Head of caudate nucleus (tissue), 42 donors: ENCODE results near the gene PCDHGC5.

Experiments used
- DNase-seq, 42 donors: peaks; one replicate each; pipeline versions ENCODE4 v3.0.0 to v3.0.0-alpha.2; 2020 to 2021; ENCODE audit warnings: mixed read lengths in 7 of 42
- intact Hi-C: fragments of 100-400 bp; cut with DNase I; formaldehyde crosslinking; loops from one replicate; pipeline ENCODE4 v1.15.0; 2022

PCDHGC5 gene

DNA sequence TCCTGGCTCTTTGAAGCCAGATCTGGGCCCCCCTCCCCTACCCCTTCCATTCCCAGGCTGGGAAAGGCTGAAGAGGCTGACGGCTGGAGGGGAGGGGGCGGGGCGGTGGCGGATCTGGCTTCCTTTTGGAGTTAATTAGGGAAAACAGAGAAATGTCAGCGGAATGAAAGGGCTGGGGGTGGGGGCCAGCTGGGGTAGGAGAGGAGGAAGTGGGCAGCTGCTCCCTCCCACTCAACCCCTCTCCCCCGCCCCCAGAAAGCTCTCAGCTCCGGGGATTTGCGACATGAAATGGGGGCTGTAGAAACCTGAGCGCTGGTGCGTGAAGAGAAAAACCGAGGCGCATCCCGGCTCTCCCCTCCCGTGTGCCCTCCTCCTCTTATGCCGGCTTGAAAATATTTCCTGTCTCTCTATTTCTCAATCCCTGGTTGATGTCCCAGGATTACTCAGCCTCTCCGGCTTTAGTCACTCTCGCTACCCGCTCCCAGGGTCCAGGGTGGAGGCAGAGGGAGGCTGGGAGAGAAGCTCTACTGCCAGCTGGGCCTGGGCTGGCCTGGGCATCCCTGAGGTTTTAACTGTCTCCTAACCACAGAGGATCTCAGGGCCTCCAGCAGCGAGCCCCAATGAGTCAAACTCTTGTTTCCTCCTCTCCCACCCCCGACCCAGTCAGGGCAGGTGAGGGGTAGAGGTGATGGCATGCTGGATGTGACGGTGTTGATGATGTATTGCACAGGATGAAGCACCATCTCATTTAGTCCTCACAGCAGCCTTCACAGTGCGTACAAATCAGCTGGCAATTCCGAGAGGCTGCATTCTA, 20.1 kb downstream of the PCDHGC5 start:
- DNase-seq: peak in 19 of 42 donors; percentile 34 to 86 (median 47)
- intact Hi-C loops: no loop called here

DNA sequence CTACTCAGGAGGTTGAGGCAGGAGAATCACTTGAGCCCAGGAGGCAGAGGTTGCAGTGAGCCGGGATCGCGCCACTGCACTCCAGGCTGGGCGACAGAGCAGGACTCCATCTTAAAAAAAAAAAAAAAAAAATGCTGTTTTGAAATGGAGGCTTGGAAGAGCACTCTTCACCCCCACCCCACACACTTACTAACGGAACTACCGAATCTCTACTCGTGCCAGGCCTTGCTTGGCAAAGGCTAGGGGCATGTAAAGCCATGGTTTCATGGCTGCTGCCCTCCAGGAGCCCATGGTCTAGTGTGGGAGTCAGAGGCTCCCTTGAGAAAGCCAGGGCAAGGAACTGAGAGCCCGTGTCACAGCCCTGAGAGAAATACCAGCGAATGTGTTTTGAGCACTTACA, 21.3 kb downstream of the PCDHGC5 start:
- intact Hi-C loops: loop anchor here (5.0 kb wide), 1 partner anchor 33 kb away; the partner anchor contains the start of gene PCDHGC3
- peak in 1 of 42 donors; percentile 9 for DNase-seq

DNA sequence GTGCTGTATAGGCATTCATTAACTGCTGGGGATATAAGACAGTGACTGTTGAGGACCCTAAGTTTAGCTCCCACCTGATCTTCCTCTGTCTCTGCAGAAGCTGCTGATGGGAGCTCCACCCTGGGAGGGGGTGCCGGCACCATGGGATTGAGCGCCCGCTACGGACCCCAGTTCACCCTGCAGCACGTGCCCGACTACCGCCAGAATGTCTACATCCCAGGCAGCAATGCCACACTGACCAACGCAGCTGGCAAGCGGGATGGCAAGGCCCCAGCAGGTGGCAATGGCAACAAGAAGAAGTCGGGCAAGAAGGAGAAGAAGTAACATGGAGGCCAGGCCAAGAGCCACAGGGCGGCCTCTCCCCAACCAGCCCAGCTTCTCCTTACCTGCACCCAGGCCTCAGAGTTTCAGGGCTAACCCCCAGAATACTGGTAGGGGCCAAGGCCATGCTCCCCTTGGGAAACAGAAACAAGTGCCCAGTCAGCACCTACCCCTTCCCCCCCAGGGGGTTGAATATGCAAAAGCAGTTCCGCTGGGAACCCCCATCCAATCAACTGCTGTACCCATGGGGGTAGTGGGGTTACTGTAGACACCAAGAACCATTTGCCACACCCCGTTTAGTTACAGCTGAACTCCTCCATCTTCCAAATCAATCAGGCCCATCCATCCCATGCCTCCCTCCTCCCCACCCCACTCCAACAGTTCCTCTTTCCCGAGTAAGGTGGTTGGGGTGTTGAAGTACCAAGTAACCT, 22.1 kb downstream of the PCDHGC5 start:
- peak in 2 of 42 donors; percentile 8 to 29 for DNase-seq
- intact Hi-C loops: loop anchor here (5.0 kb wide), 1 partner anchor 34 kb away; the partner anchor contains the start of gene PCDHGC3

DNA sequence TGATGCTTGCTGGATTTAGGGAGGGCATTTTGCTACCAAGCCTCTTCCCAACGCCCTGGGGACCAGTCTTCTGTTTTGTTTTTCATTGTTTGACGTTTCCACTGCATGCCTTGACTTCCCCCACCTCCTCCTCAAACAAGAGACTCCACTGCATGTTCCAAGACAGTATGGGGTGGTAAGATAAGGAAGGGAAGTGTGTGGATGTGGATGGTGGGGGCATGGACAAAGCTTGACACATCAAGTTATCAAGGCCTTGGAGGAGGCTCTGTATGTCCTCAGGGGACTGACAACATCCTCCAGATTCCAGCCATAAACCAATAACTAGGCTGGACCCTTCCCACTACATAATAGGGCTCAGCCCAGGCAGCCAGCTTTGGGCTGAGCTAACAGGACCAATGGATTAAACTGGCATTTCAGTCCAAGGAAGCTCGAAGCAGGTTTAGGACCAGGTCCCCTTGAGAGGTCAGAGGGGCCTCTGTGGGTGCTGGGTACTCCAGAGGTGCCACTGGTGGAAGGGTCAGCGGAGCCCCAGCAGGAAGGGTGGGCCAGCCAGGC, 23.0 kb downstream of the PCDHGC5 start:
- intact Hi-C loops: loop anchor here (5.0 kb wide), 1 partner anchor 35 kb away; the partner anchor contains the start of gene PCDHGC3
- DNase-seq: no peak

DNA sequence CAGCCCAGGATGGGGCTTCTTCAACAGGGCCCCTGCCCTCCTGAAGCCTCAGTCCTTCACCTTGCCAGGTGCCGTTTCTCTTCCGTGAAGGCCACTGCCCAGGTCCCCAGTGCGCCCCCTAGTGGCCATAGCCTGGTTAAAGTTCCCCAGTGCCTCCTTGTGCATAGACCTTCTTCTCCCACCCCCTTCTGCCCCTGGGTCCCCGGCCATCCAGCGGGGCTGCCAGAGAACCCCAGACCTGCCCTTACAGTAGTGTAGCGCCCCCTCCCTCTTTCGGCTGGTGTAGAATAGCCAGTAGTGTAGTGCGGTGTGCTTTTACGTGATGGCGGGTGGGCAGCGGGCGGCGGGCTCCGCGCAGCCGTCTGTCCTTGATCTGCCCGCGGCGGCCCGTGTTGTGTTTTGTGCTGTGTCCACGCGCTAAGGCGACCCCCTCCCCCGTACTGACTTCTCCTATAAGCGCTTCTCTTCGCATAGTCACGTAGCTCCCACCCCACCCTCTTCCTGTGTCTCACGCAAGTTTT, 23.6 kb downstream of the PCDHGC5 start:
- intact Hi-C loops: loop anchor here (5.0 kb wide), 1 partner anchor 35 kb away; the partner anchor contains the start of gene PCDHGC3

DNA sequence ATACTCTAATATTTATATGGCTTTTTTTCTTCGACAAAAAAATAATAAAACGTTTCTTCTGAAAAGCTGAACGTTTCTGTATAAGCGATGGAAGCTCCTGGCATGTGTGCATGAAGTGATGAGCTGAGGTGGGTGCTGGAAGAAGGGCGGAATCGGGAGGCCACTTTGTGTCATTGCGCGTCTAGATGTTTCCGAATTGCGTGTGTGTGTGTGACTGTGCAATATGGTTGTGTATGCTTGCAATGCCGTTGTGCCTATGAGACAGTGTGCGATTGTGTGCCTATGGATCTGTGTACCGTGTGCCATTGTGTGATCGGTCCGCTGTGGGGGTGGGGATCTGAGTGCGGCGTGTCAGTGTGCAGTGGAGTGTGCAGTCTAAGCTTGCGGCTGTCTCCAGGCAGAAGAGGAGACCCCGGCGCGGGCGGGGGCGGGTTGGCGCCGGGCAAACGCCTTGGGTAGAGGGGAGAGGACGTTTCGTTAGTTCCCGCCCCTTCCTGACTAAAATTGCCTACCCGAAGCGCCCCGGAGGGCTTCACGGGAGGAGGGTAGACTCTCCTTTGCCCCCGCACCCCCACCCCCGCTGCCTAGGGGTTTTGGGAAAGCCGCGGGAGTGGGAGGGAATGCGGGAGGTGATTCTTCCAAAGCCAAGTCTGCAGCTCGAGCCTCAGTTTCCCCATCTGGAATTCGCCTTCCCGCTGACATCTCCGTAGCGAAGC, 24.2 kb downstream of the PCDHGC5 start:
- intact Hi-C loops: loop anchor here (5.0 kb wide), 1 partner anchor 36 kb away; the partner anchor contains the start of gene PCDHGC3
- peak in 33 of 42 donors; percentile 38 to 76 (median 60) for DNase-seq

More for the DNA sequence above, 23.6 kb downstream of the PCDHGC5 start:
- DNase-seq: peak; percentile 69 to 93 (median 85)

DNA sequence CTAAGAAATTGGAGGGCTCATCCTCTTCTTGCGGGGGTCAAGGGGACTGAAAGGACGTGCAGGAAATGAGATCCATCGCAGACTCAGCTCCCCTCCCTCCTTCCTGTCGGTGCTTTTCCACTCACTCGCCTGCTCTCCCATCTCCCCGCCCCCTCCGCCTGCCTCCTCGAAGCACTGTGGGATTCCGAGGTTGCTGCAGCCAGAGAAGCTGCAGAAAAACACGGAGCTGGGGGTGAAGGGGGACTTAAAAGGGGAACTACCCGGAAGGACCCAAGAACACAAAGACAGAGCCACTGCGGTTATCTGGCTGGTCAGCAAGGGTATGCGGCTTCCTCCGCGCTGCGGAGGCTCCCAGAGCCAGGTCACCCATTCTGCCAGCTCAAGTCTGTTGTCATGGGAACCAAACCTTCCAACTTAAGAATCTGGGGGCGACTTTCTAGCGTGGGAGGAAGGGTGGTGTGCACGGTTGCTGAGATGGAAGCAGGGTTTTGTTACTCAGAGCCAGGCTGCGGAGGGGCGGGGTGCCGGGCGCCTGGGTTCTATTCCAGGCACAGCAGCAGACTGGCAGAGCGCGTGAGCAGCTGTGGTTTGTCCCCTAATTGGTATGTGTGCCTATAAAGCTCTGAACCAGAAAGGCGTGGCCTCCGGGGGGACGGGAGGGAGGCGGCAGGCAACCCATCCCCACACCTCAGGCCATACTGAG, 24.9 kb downstream of the PCDHGC5 start:
- intact Hi-C loops: loop anchor here (5.0 kb wide), 1 partner anchor 36 kb away; the partner anchor contains the start of gene PCDHGC3
- DNase-seq: peak; percentile 64 to 96 (median 85)

DNA sequence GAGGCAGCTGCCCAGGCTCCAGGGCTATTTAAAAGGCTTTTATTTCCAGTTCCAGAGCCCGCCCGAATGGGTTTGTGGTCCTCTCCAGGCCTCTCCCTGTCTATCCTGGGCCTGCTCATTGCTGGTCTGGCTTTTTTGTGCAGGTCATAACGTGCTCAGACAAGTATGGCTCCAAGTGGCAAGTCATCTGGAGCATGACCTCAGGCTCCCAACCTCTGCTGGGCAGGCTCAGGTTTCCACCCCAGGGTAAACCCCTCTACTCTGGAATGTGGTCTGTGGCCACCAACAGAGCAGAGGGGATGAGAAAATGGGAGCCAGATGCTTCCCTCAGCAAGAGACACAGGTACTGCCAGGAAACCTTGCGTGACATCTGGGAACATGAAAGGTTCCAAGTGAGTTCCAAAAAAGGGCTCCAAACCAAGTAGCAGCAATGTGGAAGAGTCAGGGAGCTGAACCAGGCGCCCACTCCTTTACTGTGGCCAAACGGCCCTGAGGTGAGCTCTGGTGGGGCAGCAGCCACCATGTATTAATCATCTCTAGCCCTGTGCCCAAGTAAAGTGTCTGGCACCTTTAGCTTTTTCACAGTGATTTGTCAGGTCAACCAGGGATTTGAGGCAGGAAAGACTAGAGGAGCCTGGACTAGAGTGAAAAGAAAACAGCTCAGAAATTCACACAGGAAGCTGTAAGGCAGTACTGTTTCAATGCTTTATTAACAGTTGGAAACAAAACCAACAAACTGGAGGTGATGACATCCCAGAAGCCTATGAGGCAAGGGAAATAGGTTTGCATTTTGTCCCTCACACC, 25.7 kb downstream of the PCDHGC5 start:
- no peak for DNase-seq
- intact Hi-C loops: loop anchor here (5.0 kb wide), 1 partner anchor 37 kb away; the partner anchor contains the start of gene PCDHGC3

DNA sequence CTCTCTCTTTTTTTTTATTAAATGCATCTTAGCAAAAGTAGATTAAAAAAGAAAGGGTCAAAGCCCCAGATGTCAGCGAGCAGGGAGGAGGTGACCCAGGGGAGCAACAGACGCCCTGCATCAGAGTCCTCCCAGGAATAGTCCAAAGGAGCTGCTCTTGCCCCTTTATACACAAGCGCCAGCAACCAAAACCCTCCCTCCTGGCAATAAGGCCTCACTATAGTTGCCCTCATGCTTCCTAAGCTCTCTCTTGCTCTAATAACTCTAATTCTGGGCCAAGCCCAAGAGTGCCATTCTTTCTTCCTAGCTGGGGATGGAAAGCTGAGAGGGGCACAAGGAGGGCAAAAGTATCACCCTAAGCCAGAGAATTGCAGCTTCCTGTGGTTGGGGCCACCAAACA, 26.3 kb downstream of the PCDHGC5 start:
- no peak for DNase-seq
- intact Hi-C loops: no loop called here

DNA sequence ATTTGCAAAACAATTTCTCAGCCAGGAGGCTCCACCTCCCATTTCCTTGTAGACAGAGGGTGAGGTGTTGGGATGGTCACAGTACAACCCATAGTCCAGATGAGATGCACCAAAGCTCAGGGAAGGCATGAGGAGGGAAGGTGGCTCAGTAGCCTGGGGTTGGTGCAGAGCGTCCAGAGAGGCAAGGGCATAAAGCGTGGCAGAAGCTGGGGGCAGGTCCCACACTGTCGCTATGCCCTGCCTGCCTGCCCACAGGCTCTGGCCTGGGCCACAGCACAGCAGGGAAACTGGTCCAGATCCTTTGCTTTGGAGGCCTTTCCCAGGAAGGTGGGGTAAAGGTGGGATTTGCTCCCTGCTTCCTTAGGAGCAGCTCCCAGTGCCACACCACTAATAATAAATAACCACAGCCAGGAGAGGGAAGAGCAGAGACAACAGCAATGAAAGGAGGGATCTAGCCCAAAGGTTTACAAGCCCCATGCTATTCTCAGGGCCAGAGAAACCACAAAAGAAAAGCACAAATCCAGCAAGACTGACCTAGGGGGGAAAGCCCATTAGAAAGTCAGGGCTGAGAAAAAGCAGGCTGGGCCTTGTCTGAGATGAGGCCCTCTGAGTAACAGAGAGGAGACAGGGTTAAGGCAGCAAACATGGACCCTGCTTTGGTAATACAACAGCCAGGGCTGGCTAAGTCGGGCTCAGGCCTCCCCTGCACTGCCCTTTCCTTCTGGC, 27.2 kb downstream of the PCDHGC5 start:
- intact Hi-C loops: no loop called here
- no peak for DNase-seq

DNA sequence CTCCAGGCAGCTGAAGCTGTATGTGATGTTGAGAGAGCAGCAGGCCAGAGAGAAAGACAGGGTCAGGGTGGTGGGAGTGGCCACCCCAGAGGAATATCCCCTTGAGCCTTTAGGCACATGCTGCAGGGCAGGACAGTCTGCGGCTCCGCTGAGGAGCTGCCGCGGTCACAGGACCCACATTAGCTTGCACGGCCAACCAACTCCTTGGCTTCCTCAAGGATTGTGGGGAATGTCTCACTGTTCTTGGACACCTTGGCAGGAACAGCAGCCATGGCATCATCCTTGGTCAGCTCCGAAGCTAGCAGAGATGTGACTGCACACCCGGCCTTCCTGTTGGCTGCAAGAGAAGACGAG, 27.8 kb downstream of the PCDHGC5 start:
- intact Hi-C loops: no loop called here
- no peak for DNase-seq

DNA sequence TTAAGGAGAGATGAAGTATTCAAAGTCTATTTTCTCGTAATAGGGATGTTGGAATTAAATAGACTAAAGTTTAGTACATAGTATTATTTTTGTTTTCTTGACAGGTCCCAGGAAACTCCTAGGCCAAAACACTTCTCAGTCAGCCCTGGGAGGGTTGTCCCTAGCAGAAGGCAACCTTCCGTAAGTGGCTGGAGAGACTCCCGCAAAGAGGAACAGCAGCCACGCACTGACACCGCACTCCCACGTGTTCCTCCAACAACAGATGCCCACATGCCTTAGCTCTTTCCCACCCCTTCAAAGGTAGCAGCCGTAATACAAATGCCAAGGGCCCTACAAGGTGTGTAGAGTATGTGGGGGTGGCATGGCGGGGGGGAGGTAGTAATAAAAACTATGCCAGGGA, 28.4 kb downstream of the PCDHGC5 start:
- intact Hi-C loops: no loop called here
- DNase-seq: no peak

DNA sequence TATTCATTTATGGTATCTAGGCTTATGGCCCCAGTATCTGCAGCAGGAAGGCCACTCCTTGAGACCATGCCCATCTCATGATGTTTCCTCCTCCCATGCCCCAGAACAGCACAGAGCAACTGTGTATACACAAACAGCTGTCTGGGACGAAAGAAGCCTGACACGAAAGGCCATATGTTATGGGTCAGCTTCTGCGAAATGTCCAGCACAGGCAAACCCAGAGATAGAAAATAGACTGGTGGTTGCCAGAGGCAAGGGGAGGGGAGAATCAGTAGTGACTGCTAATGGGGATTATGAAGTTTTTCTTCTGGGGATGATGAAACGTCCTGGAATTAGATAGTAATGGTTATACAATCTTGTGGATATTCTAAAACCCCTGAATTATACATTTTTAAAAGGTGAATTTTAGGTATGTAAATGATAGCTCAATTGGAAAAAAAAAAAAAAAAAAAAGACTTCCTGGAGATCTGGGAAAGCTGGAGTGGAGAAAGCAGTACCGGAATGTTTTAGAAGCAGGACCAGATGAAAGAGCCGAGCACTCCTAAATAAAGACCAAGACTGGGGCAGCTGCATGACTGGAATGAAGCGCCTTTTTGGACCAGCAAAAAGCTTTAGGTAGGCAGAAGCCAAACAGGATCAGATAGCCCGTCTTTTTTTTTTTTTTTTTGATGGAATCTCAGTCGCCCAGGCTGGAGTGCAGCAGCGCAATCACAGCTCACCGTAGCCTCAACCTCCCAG, 29.2 kb downstream of the PCDHGC5 start:
- intact Hi-C loops: no loop called here
- DNase-seq: no peak

DNA sequence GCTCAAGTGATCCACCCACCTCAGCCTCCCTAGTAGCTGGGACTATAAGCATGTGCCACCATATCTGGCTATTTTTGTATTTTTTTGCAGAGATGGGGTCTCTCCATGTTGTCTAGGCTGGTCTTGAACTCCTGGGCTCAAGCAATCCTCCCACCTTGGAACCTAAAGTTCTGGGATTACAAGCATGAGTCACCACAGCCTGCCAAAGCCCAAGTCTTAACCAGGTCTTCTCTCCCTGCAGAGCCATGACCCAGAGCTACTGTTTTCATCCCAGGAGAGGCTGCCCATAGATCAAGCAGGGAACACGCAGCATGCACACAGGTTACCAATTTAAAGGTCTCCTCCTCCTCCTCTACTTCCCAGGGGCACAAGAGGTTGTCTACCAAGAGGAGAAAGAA, 29.7 kb downstream of the PCDHGC5 start:
- intact Hi-C loops: no loop called here

DNA sequence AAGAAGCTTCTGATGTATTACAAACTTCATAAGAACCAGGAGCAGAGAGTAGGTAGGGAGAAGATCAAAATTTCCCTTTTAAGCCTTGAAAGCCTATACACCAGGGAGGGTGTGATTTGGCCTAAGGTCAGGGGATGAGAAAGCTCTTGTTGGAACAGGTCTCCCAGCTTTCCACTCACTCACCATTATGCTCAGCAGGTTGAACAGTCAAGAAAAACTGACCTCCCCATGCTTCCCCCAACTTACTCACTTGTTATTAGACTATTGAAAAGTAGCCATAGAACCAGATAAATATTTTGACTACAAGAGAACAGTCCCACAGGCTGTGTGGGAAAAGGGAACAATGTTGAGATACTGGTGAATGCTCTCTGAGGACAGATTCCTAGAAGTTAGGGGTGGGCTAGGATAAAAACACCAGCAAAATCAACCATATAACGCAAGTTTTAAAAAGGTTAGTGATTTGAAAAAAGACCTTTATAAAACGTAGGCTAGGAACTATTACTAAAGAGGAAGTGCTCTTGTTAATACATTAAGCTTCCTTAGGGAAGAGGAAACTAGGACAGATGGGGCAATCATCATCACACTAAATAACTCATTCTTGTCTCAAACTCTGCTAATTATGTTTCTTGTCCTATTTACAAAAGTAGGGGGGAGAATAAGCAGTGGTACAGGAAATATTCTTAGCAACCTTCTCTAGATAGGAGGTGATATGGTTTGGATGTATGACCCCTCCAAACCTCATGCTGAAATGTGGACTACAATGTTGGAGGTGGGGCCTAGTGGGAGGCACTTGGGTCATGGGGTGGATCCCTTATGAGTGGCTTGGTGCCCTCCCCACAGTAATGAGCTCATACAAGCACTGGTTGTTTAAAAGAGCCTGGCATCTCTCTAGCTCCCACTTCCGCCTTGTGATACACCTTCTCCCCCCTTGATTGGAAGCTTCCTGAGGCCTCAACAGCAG, 31.0 kb downstream of the PCDHGC5 start:
- intact Hi-C loops: loop anchor here (5.0 to 10.0 kb wide), 2 partner anchors 37 to 95 kb away; partner anchors contain the start of gene PCDHGA11
- peak in 2 of 42 donors; percentile 10 to 18 for DNase-seq

More for the DNA sequence above, 29.7 kb downstream of the PCDHGC5 start:
- peak in 2 of 42 donors; percentile 34 for DNase-seq
